ENCODE data around the gene LMX1A.
A peak's percentile ranks its signal among the peaks of the same experiment; 100 is the strongest.

The LMX1A gene

DNA sequence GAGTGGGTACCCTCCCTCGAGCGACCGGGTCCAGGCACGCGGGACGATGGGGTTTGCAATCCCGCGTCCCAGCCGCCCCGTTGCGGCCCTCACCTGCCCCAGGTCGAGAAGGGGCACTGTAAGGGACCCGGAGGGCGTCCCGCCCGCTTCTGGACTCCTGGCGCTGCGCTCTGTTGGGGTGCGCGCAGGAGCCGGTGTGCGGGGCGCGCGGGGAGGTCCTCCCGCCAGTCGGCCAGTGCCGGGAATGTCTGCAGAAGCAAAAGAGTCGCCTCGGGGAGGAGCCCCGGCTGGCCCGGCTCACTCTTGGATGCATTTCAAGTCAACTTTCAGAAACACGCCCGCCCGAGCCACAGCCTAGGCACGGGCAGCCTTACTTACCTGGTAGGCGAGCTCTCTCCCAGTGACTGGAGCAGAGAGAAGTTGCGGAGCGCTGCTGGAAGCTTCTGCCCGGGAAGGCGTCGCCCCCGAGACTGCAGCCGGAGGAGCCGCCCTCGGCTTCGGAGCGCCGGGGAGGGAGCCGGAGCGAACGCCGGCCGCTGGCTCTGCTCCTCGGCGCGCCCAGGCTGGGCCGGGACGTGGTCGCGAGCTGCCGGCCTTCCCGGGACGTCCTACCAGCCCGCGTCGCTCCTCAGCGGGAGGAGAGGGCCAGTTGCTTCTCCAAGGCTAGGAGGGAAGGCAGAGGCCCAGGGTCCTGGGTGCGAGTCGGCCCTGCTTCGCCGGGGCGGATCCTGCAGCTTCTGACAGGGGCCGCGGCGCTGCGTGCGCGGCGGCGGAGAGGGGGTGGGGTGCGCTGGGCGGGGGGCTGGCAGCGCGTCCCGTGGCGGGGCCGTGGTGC, at the start of gene LMX1A:
LMX1A (minus strand) TSS at position 739 of the 835 bp plus-strand sequence. CDS start 1,156 bp downstream, outside the sequence.
- DNase-seq: no peak

DNA sequence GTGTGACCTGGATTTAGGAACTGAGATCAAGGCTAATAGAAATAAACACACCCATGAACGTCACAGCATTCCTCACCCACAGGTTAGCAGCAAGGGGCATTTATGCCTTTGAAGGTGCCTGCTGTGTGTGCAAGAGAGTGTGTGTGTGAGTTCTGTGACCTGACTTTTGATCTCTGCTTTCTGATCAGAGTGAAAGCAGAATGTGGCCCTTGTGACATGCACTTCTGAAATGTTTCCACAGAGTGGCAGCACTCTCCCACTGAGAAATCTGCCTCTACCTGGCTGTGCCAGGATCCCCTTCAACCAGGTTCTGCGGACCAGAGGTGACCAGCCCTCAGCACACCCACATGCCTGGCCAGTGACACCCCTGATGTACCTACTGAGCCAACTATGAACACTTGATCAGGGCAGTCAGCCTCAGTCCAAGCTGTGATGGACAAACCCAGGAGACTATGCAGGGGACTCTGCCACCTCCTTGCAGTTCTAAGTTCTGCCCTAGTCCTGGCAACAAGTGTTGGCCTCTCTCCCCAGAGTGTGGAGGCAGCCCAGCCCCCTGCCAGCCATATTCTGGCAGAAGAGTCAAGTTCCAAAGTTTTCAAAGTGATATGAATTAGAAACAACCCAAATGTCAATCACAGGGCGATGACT, 47.4 kb upstream of the LMX1A start:
- DNase-seq: peak in 1 of 2 donors; percentile 8

DNA sequence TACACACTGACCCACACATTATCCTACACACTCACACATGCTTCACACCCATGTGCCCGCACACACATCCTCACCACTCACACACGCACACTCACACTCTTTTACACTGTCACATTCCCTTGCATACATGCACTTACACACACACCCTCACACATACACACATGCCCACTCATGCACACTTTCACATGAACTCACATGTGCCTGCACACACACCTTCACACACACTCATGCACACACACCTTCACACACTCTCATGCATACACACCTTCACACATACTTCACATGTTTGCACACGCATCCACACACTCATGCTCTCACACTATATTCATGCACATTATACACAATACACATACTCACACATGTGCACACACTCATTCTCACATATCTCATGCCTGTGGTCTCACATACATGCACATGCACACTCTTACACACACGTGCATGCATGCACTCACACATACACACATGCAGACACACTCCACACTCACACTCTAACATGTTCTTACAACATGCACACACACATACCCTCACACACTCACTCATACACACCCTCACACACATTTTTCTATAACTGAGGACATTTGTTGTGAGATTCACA, 46.1 kb upstream of the LMX1A start:
- no peak for DNase-seq

DNA sequence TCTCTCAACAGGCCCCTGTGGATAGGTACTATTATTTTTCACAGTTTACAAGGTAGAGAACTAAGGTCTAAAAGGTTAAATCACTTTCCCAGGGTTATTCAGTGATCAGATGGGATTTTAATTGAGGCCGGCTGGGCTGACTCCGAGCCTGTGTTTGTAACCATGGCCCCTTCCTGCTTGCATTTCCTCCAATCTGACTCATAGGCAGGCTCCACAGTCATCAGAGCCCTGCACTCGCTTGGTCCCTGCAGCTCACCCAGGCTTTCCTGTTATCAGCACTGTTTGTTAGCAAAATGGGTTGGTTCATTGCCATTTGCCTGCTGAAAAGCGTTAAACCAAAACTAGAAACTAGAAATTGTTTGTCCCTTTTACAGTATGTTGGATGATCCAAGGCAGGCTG, 41.4 kb upstream of the LMX1A start:
- DNase-seq: no peak

DNA sequence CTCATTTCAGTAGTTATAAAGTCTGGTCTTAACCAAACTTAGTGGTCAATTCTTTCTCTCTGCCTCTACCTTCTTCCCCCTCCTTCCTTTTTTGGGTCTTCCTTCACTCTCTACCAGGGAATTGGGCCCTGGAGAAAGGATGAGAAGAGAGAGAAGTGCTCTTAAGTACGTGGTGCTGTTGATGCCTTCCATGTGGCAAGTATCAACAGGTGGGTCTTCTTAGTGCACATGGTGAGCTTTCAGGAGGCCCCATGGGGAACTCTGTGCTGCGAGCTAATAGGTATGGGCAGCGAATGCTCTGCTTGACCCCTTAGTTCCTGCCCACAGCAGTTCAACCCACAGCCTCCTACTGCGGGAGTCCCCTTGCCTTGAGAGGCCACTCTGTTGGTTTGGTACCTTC, 39.4 kb upstream of the LMX1A start:
- DNase-seq: no peak

DNA sequence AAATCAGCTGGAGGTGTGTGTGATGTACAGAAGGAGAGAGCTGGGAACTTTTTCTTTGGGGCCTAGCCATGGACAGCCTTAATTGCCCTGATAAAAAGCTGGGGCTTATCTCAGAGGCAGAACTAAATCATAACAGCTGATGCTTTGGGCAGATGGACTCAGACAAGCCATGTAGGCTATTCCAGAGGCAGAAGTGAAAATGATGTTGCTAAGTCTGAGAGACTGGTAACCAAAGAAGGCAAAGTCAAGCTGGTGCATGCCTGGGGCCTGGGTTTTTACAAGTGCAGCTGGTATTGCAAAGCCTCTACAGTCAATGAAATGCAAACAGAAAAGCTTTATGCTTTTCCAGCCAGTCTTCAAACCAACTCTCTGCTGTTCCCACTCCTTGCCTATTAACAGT, 39.0 kb upstream of the LMX1A start:
- no peak for DNase-seq

DNA sequence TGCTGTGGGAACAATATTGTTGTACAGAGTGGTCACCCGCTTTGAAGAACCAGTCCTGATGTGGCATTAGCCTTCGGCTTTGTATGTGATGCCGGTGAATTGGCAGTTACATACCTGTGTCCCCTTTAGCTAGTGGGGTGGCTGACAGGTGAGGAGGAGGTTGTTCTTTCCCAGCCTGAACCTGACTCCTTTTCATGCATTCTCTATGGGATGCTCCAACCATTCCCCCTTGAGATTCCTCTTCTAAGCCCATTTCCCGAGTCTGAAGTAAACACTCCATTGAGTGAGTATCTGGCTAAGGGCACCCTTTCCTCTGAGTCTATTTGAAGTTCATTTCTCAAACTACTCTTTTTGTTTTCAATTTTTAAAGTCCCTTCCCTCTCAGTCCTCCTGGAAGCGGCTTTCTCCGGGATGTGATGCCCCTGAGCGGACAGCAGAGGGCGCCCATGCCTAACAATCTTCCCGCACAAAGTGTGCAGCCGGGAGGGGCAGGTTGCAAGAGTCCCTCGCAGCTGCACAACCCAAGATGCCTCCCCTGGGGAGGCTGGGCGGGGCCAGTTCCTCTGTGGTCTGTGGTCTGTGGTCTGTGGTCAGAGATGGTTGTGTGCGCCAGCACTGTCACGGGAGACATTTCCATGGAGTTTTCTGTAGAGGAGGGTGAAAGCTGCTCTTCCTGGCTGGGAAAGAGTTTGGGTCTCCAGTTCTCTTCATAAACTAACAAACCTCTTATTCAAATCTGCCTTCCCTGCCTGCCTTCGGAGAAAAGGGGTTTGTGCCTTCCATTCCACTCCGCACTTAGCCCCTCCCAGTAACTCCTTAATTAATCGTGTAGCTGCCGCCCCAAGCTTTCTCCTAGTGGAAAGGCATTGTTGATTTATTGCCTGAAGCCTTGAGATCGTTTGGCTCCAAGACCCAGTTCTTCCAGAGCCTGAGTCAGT, 36.4 kb upstream of the LMX1A start:
- peak; percentile 57 to 71 for DNase-seq

DNA sequence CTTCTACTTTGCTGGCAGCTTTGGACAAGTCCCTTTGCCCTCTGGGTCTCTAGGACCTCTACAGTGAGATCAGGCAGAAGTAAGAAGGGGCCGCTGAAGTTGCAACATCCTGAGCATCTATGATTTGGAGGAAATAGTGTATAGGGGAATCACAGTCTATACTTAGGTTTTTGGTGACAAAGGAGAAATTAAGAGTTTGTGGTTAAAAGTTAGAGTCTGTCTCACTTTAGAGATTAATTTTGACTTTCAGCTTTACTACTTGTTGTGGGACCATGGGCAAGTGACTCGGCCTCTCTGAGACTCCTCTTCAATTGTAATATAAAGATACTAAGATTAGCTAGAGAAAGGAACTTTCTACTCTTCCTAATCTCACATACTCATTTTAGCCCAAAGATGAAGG, 33.1 kb upstream of the LMX1A start:
- no peak for DNase-seq

DNA sequence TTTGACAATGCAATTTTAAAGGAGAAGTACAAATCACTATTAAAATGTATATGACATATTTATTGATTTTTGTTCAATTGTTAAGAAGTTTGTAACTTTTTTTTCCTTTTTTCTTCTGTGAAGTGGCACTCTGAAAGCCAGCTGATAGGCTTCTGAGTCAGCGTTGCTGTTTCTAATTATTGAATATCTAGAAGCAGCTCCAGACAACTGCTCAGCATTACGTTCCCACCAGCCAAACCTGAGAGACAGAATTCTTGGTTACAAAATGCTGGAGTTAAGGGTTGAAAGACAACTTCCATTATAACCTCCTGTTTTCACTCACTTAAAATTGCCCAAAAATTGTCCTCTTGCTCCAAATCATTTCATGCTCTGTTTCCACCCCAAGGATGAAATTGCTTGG, 31.4 kb upstream of the LMX1A start:
- DNase-seq: no peak

DNA sequence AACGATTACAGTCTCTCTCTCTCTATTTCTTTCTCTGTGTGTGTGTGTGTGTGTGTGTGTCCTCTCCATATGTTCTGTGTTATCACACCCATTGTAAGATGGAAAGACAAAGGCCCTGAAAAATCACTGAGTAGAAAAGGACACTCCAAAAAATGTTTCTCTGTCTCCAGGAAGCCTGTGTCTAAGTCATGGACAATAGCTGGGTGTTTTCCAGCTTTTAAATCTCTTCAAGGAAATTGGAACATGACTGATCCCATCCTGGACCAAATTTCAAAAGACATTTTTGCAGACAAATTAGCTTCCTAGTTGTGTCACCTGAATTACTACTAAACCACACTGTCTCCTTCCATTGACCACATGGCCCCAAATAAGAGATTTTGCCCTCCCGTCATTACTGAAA, 31.0 kb upstream of the LMX1A start:
- no peak for DNase-seq

DNA sequence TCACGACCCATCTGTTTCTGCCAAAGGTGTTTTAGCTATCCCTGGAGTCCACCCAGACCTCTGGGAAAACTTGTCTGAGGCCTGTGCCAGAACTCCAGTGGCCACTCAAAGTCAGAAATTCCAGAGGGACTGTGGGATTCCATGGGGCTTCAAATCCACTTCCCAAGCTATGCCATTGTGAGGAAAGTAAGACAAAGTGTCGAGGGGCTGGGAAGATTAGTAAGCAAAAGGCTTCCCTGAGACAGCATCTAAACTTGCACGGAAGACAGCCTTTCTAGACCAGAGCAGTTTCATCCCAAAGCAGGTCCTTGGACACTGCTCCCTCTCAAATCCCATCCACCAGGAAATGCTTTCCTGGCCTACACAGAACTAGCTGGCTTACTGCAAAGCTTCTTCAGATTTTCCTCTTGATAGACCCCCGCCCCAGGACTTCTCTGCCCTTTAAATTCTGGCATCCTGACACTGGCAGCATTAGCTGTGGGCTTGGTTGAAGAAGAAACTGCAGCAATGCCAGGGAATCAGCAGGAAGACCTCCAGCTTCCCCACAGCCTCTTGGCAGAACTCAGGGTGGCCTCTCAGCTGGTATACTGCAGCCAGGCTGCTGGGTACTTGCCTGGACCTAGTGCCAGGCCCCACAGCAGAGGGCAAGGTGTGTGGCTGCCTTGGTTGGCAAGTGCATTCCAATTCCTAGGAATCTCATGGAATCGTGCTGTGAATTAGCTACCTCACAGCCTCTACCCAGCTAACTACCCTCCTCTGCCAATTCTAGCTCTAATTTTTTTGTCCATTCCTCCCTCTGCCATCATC, 27.3 kb upstream of the LMX1A start:
- no peak for DNase-seq

DNA sequence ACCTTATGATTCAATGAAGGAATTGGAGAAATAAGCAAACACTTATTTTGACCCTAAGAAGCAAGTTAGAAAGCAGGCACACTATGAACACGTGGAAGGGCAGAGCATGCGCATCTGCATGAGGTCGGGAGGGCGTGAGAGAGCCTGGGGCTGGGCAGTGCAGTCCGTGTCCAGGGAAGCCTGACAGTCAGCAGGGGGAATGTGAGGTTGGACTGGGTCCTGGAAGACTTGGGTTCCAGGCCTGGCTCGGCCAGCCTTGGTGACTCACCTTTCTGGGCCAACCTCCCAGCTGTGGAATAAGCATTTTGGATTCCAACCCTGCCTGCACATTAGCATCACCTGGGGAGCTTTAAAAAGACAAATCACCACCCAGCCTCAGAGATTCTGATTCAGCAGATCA, 26.6 kb upstream of the LMX1A start:
- peak; percentile 11 to 29 for DNase-seq

DNA sequence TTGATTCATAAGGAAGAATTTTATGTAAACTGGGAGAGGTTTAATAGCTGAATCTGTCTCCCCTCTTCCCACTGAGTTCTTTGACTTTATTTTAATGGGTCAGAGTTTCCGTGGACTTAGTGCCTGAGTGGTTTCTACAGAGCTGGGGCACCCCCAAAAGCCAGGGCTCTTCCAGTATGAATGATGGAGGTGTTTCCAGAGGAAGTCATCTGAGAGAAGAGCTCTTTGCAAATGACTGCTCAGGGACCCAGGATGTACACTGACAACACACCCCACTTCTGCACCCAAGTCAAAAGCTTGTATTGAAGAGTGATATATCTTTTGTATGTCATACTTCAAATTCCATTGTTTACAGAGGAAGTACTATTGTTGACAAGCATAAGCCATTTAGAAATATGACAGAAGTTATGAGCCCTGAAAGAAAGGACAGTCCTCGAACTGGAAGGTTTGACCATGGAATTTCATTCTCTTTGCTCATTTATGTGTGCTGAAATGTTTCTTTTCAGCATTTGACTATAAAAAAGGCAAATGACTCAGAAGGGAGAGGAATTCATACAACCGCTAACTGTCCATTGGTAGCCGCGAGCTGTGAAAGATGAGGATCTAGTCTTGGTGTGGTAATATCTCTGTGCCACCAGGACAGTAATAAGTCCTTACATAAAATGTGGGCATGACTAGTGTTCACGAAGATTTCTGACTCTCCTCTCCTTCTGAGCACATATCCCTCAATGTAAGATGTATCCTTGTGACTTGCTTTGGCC, 25.4 kb upstream of the LMX1A start:
- DNase-seq: no peak

DNA sequence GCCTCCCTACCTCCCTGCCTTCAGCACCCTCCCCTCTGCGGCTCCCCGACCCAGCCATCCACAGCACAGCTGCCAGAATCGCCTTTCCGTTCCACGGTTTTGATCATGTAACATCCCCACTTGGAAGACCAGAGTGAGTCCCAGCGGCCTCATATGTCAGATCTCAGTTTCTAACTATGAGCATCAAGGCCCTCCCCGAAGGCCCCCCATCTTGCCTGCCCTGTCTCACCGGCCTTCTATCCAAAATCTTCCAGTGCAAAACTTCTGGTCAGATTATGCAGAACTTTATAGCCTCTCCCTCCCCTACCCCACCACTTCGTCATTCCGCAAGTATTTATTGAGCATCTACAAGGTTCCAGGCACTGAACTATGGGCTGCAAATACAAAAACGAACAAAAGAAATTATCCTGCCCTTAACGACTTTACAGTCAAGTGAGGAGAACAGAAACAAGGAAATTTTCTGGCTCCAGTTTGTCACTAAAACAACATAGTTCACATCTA, 20.3 kb upstream of the LMX1A start:
- no peak for DNase-seq

DNA sequence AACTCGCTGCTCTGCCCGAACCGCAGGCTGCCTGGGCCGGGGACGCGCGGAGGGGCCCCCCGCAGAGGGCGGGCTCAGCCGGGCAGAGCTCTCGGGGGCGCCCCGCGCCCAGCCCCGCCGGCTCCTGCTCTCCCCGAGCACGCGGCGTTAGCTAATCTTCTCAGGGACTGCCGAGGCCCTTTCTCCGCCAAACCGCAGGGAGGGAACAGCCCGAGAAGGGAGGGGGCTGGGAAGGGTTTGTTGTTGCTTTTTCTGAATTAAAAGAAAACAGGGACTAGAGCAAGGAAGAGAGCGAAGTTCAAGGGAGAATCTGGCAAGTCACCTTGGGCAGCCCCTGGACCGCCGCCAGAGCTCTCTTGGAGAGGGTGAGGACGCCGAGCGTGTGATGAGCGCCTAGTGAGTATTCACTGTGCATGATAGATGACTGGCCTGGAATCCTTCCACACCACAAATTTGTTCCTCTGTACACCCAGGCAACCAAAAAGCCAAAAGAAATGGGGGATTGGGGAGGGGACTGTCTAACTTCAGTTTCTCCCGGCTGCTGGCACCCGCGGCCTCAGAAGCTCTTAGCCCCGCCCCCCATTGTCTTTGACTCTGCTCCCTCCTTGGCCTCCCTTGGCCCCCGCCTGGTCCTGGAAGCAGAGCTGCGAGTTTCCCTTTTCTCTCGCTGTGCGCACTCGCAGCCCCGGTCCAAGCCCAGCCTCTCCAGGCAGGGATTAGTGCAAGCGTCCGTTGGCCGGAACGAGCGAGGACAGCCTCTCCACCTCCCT, 19.7 kb upstream of the LMX1A start:
- DNase-seq: peak; percentile 58 to 72

DNA sequence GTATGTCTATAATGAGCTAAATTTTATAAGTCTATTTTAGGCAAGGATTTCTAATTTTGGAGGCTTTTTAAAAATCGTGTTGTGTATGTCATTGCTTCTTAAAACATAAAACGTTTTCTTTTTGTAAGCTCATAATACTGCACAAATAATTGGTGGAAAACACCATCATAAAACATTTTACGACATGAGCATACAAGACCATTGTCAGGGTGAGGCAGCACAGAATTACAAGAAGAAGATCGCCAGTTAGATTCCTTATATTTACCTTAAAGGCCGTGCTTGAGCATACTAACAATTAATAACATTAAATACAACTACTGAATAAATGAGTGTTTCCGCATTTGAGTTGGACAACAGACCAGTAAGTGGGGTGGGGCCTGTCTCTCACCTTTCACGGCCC, 19.1 kb upstream of the LMX1A start:
- DNase-seq: no peak

DNA sequence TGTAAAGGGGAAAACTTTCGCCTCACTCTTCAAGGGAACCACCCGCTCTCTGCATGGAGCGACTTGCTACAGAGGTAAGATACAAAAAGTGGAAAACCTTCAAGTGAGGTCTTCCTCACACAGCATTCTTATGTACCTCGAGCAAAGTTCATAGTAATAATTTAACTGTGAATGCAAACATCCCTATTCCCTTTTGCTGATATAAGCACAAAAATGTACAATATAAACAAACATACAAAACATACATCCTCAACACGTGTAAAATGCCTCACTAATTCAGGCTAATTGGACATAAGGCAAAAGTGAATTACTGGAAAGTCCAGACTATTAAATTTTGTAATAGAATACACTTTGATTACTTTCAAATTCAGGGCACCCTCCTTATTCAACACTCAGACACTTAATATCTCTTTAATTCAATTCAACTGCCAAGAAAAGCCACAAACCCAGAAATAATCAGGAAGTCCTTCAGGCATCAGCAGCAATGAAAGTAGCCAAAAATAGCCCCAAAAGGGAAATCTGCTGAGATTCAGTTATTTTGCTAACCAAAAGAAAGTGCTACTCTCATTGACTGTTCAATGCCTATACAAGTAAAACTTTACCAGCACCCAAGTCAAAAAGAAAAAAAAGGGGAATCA, 15.2 kb upstream of the LMX1A start:
- no peak for DNase-seq

DNA sequence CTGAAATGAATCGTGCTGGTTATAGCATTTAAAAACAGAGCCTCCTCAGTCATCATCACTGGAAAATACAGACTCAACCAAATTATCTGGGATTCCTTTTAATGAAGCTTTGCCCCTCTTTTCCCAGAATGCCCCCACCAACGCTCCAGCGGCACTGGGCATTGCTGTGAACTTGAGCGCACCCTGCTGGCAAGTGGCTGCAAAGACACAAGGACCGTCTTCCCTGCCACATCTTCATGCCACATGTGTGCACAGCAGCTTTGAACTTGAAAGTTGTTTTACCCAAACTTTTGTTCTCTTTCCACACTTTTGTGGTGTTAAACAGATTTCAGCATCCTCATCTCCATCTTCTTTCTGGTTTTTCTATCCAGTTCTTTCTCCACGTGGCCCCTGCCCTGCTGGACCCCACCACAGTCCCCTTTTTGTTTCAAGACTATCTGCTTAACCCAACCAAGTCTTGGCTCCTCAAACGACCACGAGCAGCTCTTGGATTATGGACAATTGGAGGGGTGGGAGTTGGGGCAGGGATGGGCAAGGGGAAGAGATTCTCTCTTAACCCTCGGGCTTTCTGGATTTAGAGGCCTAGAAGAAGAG, 12.8 kb upstream of the LMX1A start:
- DNase-seq: peak in 1 of 2 donors; percentile 36

DNA sequence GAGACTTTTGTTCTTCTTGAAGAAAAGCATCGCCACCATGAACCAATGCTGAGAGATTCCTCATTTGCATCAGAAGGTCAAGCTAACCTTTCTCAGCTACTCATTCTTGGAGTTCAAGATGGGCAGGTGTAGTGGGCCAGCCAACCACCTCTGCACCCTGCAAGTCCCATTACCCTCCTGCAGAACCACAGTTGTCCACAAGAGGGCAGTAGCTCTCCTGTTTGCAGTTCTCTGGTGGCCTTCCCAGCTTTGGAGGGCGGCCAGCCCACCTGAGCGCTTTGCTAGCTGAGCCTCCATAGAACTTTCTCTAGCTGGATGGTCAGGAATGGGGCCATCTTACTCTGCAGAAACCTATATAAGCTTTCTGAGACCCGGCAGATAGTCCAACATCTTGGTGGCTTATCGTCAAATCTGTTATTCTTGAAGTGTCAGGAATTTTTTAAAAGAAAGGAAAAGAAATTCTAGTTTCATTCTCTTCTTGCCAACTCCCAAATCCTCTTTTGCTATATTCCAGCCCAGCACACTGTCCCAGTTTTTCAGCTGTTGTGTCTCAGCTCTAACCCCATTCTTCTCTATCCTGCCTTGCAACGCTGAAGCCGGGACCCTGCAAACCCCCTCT, 11.0 kb upstream of the LMX1A start:
- DNase-seq: peak; percentile 29 to 74

Data from hippocampal formation (tissue), 2 donors.